Neural progenitor cell (in vitro differentiated cells): ENCODE measurements around the gene ARPC5L.

Experiments used
- EZH2 ChIP-seq: fragments of 200-600 bp; sonication (generic); IDR thresholded peaks from 2 replicates; pipeline ENCODE4 v1.6.1; 2017; ENCODE audit warnings: antibody characterized with exemption, mild to moderate bottlenecking, moderate library complexity
- EZH2phosphoT487 ChIP-seq: fragments of 200-600 bp; sonication (generic); IDR thresholded peaks from 2 replicates; pipeline ENCODE4 v1.6.1; 2017; ENCODE audit warnings: antibody characterized with exemption
- TF ChIP-seq, protein P1 (sequence below): fragments of 200-600 bp; sonication (generic); IDR thresholded peaks from 2 replicates; pipeline ENCODE4 v1.5.1; 2017; ENCODE audit warnings: antibody characterized with exemption, mild to moderate bottlenecking

DNA sequence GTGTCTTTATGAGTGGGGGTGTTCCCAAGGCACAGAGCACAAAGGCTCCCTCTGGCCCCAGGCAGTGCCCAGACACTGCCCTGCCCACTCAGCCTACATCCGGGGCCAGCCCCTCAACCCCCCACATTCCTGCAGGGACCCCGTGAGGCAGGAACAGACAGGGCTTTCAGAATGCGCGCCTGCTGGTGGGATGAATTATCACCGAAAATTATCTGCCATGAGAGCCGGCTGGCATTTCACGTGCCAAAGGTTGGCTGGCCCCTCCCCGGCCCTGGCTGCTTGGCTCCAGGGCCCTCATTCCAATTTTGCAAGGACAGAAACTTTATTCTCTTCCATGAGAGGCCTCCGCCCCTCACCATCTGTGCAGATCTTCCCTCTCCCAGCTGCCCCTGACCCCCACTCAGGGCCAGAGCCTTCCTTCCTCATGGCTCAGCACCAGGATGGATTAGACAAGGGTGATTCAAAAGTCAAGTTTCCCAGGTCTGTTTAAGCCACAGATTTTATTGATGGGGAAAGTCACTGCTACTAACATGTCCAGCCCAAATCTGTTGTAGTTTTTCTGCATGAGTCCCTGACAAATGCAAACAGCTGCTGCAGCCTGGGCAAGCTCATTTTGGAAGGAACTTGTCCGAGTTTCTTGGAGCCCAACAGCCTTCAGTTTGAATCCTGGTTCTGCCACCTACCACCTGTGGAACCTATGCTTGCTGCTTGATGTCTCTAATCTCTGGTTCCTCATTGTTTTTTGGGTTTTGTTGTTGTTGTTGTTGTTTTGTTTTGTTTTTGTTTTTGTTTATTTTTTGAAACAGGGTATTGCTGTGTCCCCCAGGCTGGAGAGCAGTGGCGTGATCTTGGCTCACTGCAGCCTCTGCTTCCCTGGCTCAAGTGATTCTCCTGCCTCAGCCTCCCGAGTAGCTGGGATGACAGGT is 41.0 kb upstream of the ARPC5L start:
- TF ChIP-seq, protein P1, sequence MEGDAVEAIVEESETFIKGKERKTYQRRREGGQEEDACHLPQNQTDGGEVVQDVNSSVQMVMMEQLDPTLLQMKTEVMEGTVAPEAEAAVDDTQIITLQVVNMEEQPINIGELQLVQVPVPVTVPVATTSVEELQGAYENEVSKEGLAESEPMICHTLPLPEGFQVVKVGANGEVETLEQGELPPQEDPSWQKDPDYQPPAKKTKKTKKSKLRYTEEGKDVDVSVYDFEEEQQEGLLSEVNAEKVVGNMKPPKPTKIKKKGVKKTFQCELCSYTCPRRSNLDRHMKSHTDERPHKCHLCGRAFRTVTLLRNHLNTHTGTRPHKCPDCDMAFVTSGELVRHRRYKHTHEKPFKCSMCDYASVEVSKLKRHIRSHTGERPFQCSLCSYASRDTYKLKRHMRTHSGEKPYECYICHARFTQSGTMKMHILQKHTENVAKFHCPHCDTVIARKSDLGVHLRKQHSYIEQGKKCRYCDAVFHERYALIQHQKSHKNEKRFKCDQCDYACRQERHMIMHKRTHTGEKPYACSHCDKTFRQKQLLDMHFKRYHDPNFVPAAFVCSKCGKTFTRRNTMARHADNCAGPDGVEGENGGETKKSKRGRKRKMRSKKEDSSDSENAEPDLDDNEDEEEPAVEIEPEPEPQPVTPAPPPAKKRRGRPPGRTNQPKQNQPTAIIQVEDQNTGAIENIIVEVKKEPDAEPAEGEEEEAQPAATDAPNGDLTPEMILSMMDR, result no peak
- TF ChIP-seq EZH2phosphoT487 (no peak), EZH2 (no peak)
